Measurements from ENCODE around the gene PPM1A. TPM values are rescaled to one million over a fixed set of nuclear protein-coding genes. Genes with fewer than 3 reads are reported as not detected.

The PPM1A gene
- total RNA-seq, 2 experiments from 2014 or later: 40.0 to 40.5 TPM

- no peaks in the 10 kb centered on the region for H3K36me3 Mint-ChIP-seq (ENCODE audit: low read depth)
- no peak for DNase-seq
- H3K4me3 Mint-ChIP-seq: peak overlapping the region; percentile 86
- peaks cover 25% of the 10 kb centered on the region for H3K4me1 Mint-ChIP-seq (ENCODE audit: low read depth)
- CTCF ChIA-PET: interaction anchor here (0.6 to 5.1 kb wide), 38 partner anchors 8 to 948 kb away, joined by 3 to 36 read pairs (median 4); partner anchors contain the start of gene PPM1A
- TF ChIP-seq, protein P1, sequence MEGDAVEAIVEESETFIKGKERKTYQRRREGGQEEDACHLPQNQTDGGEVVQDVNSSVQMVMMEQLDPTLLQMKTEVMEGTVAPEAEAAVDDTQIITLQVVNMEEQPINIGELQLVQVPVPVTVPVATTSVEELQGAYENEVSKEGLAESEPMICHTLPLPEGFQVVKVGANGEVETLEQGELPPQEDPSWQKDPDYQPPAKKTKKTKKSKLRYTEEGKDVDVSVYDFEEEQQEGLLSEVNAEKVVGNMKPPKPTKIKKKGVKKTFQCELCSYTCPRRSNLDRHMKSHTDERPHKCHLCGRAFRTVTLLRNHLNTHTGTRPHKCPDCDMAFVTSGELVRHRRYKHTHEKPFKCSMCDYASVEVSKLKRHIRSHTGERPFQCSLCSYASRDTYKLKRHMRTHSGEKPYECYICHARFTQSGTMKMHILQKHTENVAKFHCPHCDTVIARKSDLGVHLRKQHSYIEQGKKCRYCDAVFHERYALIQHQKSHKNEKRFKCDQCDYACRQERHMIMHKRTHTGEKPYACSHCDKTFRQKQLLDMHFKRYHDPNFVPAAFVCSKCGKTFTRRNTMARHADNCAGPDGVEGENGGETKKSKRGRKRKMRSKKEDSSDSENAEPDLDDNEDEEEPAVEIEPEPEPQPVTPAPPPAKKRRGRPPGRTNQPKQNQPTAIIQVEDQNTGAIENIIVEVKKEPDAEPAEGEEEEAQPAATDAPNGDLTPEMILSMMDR (IDR thresholded peaks at IDR 0.05): peak; percentile 65
- peaks cover 25% of the 10 kb centered on the region for H3K27me3 Mint-ChIP-seq
- POLR2A ChIA-PET: interaction anchor here (0.7 to 3.2 kb wide), 3 partner anchors 79 to 84 kb away, joined by 3 to 12 read pairs (median 4); partner anchors contain the start of gene PPM1A
- ATAC-seq: no peak
- H3K9me3 Mint-ChIP-seq: no peaks in the 10 kb centered on the region
- peak overlapping the region; percentile 97 for H3K27ac Mint-ChIP-seq
- intact Hi-C loops (cut with micrococcal nuclease): loop anchor here (5.0 kb wide), 1 partner anchor 85 kb away; the partner anchor contains the start of gene PPM1A
Measured at GRCh38 chr14:60332046-60332399, 83.0 kb downstream of the PPM1A start.

DNA sequence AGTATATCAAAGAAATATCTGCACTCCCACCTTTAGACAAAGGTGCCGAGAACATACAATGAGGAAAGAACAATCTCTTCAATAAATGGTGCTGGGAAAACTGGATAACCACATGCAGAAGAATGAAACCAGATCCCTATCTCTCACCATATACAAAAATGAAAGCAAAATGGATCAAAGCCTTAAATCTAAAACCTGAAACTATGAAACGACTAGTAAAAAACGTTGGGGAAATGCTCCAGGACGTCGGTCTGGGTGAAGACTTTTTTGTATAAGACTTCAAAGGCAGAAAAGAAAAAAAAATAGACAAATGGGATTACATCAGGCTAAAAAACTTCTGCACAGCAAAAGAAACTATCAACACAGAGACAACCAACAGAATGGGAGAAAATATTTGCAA lies 83.8 kb downstream of the PPM1A start:
- Mint-ChIP-seq H3K9me3 (no peaks in the 10 kb centered on the region), H3K27ac (no peak overlapping the region), H3K4me3 (no peak overlapping the region), H3K36me3 (ENCODE audit: low read depth) (no peaks in the 10 kb centered on the region), H3K27me3 (peaks cover 31% of the 10 kb centered on the region), H3K4me1 (ENCODE audit: low read depth) (peaks cover 19% of the 10 kb centered on the region)
- ATAC-seq (no peak), DNase-seq (no peak)
- ChIA-PET POLR2A (no interaction called here), CTCF (interaction anchor here (1.3 to 5.1 kb wide), 8 partner anchors 9 to 370 kb away, joined by 3 to 36 read pairs (median 8); no protein-coding TSS in a partner anchor)
- intact Hi-C loops (cut with micrococcal nuclease): loop anchor here (5.0 kb wide), 1 partner anchor 86 kb away; the partner anchor contains the start of gene PPM1A
- TF ChIP-seq, protein P1 (IDR thresholded peaks at IDR 0.05): no peak

- H3K9me3 Mint-ChIP-seq: no peaks in the 10 kb centered on the region
- TF ChIP-seq, protein P1 (IDR thresholded peaks at IDR 0.05): no peak
- ATAC-seq (no peak), DNase-seq (no peak)
- intact Hi-C loops (cut with micrococcal nuclease): no loop called here
- no peaks in the 10 kb centered on the region for H3K36me3 Mint-ChIP-seq (ENCODE audit: low read depth)
- ChIA-PET POLR2A (interaction anchor here (0.6 kb wide), 1 partner anchor 129 kb away, joined by 3 read pairs; no protein-coding TSS in a partner anchor), CTCF (interaction anchor here (0.5 to 2.9 kb wide), 2 partner anchors 10 to 870 kb away, joined by 3 to 14 read pairs; no protein-coding TSS in a partner anchor)
- H3K27me3 Mint-ChIP-seq: peaks cover 20% of the 10 kb centered on the region
- no peaks in the 10 kb centered on the region for H3K4me1 Mint-ChIP-seq (ENCODE audit: low read depth)
- no peak overlapping the region for H3K27ac Mint-ChIP-seq
- no peak overlapping the region for H3K4me3 Mint-ChIP-seq
Measured at GRCh38 chr14:60339571-60339970, 90.5 kb downstream of the PPM1A start.

- ATAC-seq (no peak), DNase-seq (no peak)
- no peaks in the 10 kb centered on the region for H3K36me3 Mint-ChIP-seq (ENCODE audit: low read depth)
- H3K4me1 Mint-ChIP-seq (ENCODE audit: low read depth): no peaks in the 10 kb centered on the region
- no peak overlapping the region for H3K27ac Mint-ChIP-seq
- no peaks in the 10 kb centered on the region for H3K9me3 Mint-ChIP-seq
- ChIA-PET CTCF (no interaction called here), POLR2A (no interaction called here)
- H3K4me3 Mint-ChIP-seq: no peak overlapping the region
- H3K27me3 Mint-ChIP-seq: no peaks in the 10 kb centered on the region
- TF ChIP-seq, protein P1 (IDR thresholded peaks at IDR 0.05): no peak
- intact Hi-C loops (cut with micrococcal nuclease): no loop called here
Measured at GRCh38 chr14:60343571-60344071, 94.6 kb downstream of the PPM1A start.

GRCh38 chr14:60344751-60345150 lies 95.7 kb downstream of the PPM1A start:
- Mint-ChIP-seq H3K4me1 (ENCODE audit: low read depth) (no peaks in the 10 kb centered on the region), H3K27ac (no peak overlapping the region), H3K27me3 (no peaks in the 10 kb centered on the region), H3K36me3 (ENCODE audit: low read depth) (no peaks in the 10 kb centered on the region), H3K4me3 (no peak overlapping the region), H3K9me3 (no peaks in the 10 kb centered on the region)
- intact Hi-C loops (cut with micrococcal nuclease): no loop called here
- ChIA-PET CTCF (interaction anchor here (1.0 kb wide), 1 partner anchor 13 kb away, joined by 3 read pairs; no protein-coding TSS in a partner anchor), POLR2A (no interaction called here)
- DNase-seq (no peak), ATAC-seq (no peak)
- TF ChIP-seq, protein P1 (IDR thresholded peaks at IDR 0.05): no peak

All from activated CD8-positive, alpha-beta T cell treated with anti-CD3 and anti-CD28 coated beads for 36 hours (primary cell).